ENCODE data around the gene DYNLT2B. TPM values are rescaled to one million over a fixed set of nuclear protein-coding genes. Genes with fewer than 3 reads are reported as not detected.

Gene DYNLT2B
- total RNA-seq, 2 experiments from 2014 or later, result 8.8 to 9.5 TPM

DNA sequence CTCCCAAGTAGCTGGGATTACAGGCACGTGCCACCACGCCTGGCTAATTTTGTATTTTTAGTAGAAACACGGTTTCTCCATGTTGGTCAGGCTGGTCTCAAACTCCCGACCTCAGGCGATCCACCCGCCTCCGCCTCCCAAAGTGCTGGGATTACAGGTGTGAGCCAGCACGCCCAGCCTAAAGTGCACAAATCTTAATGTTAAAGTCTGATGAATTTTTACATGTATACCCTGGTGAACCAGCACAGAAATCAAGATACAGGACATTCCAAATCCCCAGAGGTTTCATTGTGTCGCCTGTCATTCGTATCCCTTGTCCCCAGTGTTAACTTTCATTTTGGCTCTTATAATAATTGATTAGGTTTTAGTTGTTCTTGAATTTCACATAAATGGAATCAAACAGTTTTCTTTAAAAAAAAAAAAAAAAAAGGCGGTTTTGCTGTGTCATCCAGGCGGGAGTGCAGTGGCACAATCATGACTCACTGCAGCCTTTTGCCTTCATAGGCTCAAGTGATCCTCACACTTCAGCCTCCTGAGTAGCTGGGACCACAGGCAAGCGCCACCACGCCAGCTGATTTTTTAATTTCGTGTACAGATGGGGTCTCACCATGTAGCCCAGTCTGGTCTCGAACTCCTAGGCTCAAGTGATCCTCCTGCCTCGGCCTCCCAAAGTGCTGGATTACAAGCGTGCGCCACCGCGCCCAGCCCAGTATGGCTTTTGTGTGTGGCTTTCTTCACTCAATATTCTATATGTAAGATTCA lies 21.6 kb upstream of the DYNLT2B start:
- POLR2A ChIA-PET, result no interaction called here
- Mint-ChIP-seq H3K9me3 (no peaks in the 10 kb centered on the region), H3K27me3 (no peaks in the 10 kb centered on the region), H3K36me3 (ENCODE audit: low read depth) (no peaks in the 10 kb centered on the region), H3K4me3 (no peak overlapping the region), H3K27ac (no peak overlapping the region), H3K4me1 (ENCODE audit: low read depth) (peaks cover 2% of the 10 kb centered on the region)
- DNase-seq (no peak), ATAC-seq (no peak)
- intact Hi-C loops (cut with micrococcal nuclease), result no loop called here
- CTCF ChIA-PET, result no interaction called here
- TF ChIP-seq, protein P1, sequence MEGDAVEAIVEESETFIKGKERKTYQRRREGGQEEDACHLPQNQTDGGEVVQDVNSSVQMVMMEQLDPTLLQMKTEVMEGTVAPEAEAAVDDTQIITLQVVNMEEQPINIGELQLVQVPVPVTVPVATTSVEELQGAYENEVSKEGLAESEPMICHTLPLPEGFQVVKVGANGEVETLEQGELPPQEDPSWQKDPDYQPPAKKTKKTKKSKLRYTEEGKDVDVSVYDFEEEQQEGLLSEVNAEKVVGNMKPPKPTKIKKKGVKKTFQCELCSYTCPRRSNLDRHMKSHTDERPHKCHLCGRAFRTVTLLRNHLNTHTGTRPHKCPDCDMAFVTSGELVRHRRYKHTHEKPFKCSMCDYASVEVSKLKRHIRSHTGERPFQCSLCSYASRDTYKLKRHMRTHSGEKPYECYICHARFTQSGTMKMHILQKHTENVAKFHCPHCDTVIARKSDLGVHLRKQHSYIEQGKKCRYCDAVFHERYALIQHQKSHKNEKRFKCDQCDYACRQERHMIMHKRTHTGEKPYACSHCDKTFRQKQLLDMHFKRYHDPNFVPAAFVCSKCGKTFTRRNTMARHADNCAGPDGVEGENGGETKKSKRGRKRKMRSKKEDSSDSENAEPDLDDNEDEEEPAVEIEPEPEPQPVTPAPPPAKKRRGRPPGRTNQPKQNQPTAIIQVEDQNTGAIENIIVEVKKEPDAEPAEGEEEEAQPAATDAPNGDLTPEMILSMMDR (IDR thresholded peaks at IDR 0.05), result no peak

DNA sequence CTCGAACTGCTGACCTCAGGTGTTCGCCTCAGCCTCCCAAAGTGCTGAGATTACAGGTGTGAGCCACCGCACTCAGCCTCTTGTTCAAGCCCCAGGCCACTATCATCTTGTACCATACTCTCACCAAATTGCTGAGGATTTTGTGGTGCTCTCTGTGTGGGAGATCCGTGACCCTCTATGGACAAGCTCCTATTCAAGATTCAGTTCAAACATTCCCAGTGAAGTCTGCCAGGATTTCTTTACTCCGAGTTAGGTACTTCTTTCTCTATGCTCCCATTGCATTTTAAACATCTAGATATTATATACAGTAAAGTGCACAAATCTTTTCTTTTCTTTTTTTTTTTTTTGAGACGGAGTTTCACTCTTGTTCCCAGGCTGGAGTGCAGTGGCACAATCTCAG lies 21.0 kb upstream of the DYNLT2B start:
- H3K9me3 Mint-ChIP-seq, result no peaks in the 10 kb centered on the region
- ChIA-PET CTCF (no interaction called here), POLR2A (no interaction called here)
- no peaks in the 10 kb centered on the region for H3K36me3 Mint-ChIP-seq (ENCODE audit: low read depth)
- no peak for ATAC-seq
- H3K4me3 Mint-ChIP-seq, result no peak overlapping the region
- H3K27ac Mint-ChIP-seq, result no peak overlapping the region
- H3K27me3 Mint-ChIP-seq, result no peaks in the 10 kb centered on the region
- no peak for DNase-seq
- TF ChIP-seq, protein P1 (IDR thresholded peaks at IDR 0.05), result no peak
- H3K4me1 Mint-ChIP-seq (ENCODE audit: low read depth), result no peaks in the 10 kb centered on the region
- intact Hi-C loops (cut with micrococcal nuclease), result no loop called here

DNA sequence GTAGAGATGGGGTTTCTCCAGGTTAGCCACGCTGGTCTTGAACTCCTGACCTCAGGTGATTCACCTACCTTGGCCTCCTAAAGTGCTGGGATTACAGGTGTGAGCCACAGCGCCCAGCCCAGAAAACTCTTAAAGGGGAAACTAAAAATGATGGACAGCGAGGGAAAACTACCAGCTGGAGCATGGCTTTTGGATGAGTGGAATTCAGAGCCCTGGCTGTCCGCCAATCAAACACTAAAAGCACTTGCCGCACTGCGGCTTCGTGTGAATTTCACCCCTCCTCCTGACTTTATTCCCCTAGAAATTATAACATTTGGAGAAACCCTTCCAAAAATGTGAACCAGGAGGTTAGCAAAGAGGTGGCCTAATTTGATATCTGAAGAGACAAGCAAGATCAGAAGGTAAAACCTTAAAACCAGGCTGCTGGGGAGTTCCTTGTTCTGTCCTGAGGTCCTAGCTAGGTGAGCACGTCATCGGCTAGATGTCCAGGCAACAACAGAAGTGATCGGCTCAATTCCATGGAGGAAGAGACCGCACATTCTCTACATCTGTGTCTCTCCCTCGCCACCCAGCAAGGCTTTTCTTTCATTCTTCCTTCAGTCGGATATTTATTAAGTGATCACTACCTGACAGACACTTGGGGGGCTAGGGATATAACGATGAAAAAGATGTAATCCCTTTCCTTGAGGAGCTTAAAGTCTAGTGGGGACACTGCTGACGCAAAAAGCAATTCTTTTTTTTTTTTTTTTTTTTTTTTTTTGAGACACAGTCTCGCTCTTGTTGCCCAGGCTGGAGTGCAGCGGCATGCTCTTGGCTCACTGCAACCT lies 18.5 kb upstream of the DYNLT2B start:
- DNase-seq, result no peak
- H3K4me1 Mint-ChIP-seq (ENCODE audit: low read depth), result no peaks in the 10 kb centered on the region
- H3K27me3 Mint-ChIP-seq, result peaks cover 2% of the 10 kb centered on the region
- TF ChIP-seq, protein P1 (IDR thresholded peaks at IDR 0.05), result no peak
- H3K36me3 Mint-ChIP-seq (ENCODE audit: low read depth), result no peaks in the 10 kb centered on the region
- H3K27ac Mint-ChIP-seq, result no peak overlapping the region
- H3K4me3 Mint-ChIP-seq, result no peak overlapping the region
- POLR2A ChIA-PET, result no interaction called here
- intact Hi-C loops (cut with micrococcal nuclease), result no loop called here
- H3K9me3 Mint-ChIP-seq, result no peaks in the 10 kb centered on the region
- ATAC-seq, result no peak
- CTCF ChIA-PET, result no interaction called here

DNA sequence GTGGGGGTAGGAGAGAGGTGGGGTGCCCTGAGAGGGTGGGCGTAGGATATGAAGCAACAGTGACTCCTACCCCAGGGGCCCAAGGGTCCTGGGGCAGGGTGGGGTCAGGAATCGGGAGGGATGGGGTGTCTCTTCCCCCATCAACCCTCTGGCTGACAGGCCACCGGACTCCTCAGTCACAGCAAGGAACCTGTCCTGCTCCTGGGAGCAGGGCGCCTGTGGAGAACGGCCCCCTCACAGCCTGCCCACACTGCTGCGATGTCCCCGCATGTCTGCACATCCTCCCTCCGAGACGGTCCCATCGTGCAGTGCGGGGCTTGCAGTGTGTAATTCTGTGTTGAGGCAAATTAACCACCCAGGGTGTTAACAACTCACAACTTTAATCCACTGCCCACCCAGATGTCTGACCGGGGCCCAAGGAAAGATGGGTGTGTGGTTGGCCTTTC lies 17.5 kb upstream of the DYNLT2B start:
- ATAC-seq (no peak), DNase-seq (no peak)
- intact Hi-C loops (cut with micrococcal nuclease), result no loop called here
- H3K27me3 Mint-ChIP-seq, result peaks cover 2% of the 10 kb centered on the region
- H3K4me3 Mint-ChIP-seq, result no peak overlapping the region
- H3K36me3 Mint-ChIP-seq (ENCODE audit: low read depth), result no peaks in the 10 kb centered on the region
- ChIA-PET POLR2A (no interaction called here), CTCF (no interaction called here)
- H3K27ac Mint-ChIP-seq, result no peak overlapping the region
- TF ChIP-seq, protein P1 (IDR thresholded peaks at IDR 0.05), result no peak
- no peaks in the 10 kb centered on the region for H3K4me1 Mint-ChIP-seq (ENCODE audit: low read depth)
- H3K9me3 Mint-ChIP-seq, result no peaks in the 10 kb centered on the region

DNA sequence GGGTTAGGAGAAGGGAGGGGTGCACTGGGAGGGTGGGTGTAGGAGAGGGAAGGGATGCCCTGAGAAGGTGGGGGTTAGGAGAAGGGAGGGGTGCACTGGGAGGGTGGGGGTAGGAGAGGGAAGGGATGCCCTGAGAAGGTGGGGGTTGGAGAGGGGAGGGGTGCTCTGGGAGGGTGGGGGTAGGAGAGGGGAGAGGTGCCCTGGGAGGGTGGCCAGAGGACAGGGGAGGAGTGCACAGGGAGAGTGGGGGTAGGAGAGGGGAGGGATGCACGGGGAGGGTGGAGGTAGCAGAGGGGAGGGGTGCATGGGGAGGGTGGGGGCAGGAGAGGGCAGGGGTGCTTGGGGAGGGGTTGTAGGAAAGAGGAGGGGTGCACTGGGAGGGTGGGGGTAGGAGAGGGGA lies 16.9 kb upstream of the DYNLT2B start:
- H3K9me3 Mint-ChIP-seq, result no peaks in the 10 kb centered on the region
- no peaks in the 10 kb centered on the region for H3K36me3 Mint-ChIP-seq (ENCODE audit: low read depth)
- intact Hi-C loops (cut with micrococcal nuclease), result no loop called here
- ATAC-seq (no peak), DNase-seq (no peak)
- TF ChIP-seq, protein P1 (IDR thresholded peaks at IDR 0.05), result no peak
- POLR2A ChIA-PET, result no interaction called here
- peaks cover 2% of the 10 kb centered on the region for H3K27me3 Mint-ChIP-seq
- CTCF ChIA-PET, result no interaction called here
- no peak overlapping the region for H3K27ac Mint-ChIP-seq
- H3K4me1 Mint-ChIP-seq (ENCODE audit: low read depth), result no peaks in the 10 kb centered on the region
- H3K4me3 Mint-ChIP-seq, result no peak overlapping the region

Data from activated CD8-positive, alpha-beta T cell treated with anti-CD3 and anti-CD28 coated beads for 36 hours (primary cell).